HUES6 (cell line): Measurements from ENCODE around the gene LARP4B.

Experiments
- H3K27ac ChIP-seq: 2 replicates; pipeline ENCODE4 v1.7.0; 2013; ENCODE audit warnings: low read depth, mild to moderate bottlenecking, low read length, inconsistent platforms
- H3K27me3 ChIP-seq: 2 replicates; pipeline ENCODE4 v1.6.1; 2013; ENCODE audit warnings: low read length; ENCODE audit not compliant: control insufficient read depth, insufficient read depth
- H3K36me3 ChIP-seq: 2 replicates; pipeline ENCODE4 v1.6.1; 2013; ENCODE audit warnings: low read length; ENCODE audit not compliant: control insufficient read depth, insufficient read depth
- H3K4me1 ChIP-seq: 2 replicates; pipeline ENCODE4 v1.6.1; 2013; ENCODE audit warnings: low read length; ENCODE audit not compliant: control insufficient read depth, insufficient read depth
- H3K4me3 ChIP-seq: 2 replicates; pipeline ENCODE4 v1.5.1; 2013; ENCODE audit warnings: low read depth, low read length
- H3K9ac ChIP-seq: one replicate; pipeline ENCODE4 v1.6.1; 2013; ENCODE audit warnings: mild to moderate bottlenecking, low read length
- H3K9me3 ChIP-seq: 2 replicates; pipeline ENCODE4 v1.6.1; 2013; ENCODE audit warnings: low read depth, low read length; ENCODE audit not compliant: control insufficient read depth, insufficient read depth

The LARP4B gene

GRCh38 chr10:867807-868206, 63.7 kb downstream of the LARP4B start:
- H3K9ac ChIP-seq: no peak overlapping the region
- peaks cover 72% of the 10 kb centered on the region for H3K36me3 ChIP-seq
- no peaks in the 10 kb centered on the region for H3K9me3 ChIP-seq
- H3K27me3 ChIP-seq: no peaks in the 10 kb centered on the region
- peaks cover under 1% of the 10 kb centered on the region; the same call in 1 of the 2 replicates for H3K4me1 ChIP-seq
- H3K4me3 ChIP-seq: no peak overlapping the region
- no peak overlapping the region for H3K27ac ChIP-seq

GRCh38 chr10:866577-866941, 64.9 kb downstream of the LARP4B start:
- H3K4me3 ChIP-seq: no peak overlapping the region
- H3K9me3 ChIP-seq: no peaks in the 10 kb centered on the region; the same call in 1 of the 2 replicates
- H3K4me1 ChIP-seq: peaks cover 4% of the 10 kb centered on the region; the same call in 1 of the 2 replicates
- H3K36me3 ChIP-seq: peaks cover 71% of the 10 kb centered on the region
- no peak overlapping the region for H3K27ac ChIP-seq
- H3K9ac ChIP-seq: no peak overlapping the region
- no peaks in the 10 kb centered on the region for H3K27me3 ChIP-seq

GRCh38 chr10:865924-866576, 65.5 kb downstream of the LARP4B start:
- peaks cover 4% of the 10 kb centered on the region; the same call in 1 of the 2 replicates for H3K4me1 ChIP-seq

GRCh38 chr10:865257-865656, 66.2 kb downstream of the LARP4B start:
- H3K27me3 ChIP-seq: no peaks in the 10 kb centered on the region
- no peak overlapping the region for H3K4me3 ChIP-seq
- H3K4me1 ChIP-seq: peaks cover 4% of the 10 kb centered on the region; the same call in 1 of the 2 replicates
- no peak overlapping the region for H3K9ac ChIP-seq
- H3K27ac ChIP-seq: no peak overlapping the region
- H3K36me3 ChIP-seq: peaks cover 71% of the 10 kb centered on the region
- H3K9me3 ChIP-seq: no peaks in the 10 kb centered on the region; the same call in 1 of the 2 replicates

More at GRCh38 chr10:865924-866576, 65.5 kb downstream of the LARP4B start:
- Histone ChIP-seq H3K9ac (no peak overlapping the region), H3K4me3 (no peak overlapping the region), H3K36me3 (peaks cover 71% of the 10 kb centered on the region), H3K27ac (no peak overlapping the region), H3K9me3 (no peaks in the 10 kb centered on the region; the same call in 1 of the 2 replicates), H3K27me3 (no peaks in the 10 kb centered on the region)

- H3K4me1 ChIP-seq: peaks cover 10% of the 10 kb centered on the region; the same call in 1 of the 2 replicates
- no peak overlapping the region for H3K27ac ChIP-seq
- H3K9me3 ChIP-seq: no peaks in the 10 kb centered on the region; the same call in 1 of the 2 replicates
- no peak overlapping the region for H3K4me3 ChIP-seq
- H3K27me3 ChIP-seq: no peaks in the 10 kb centered on the region
- no peak overlapping the region for H3K9ac ChIP-seq
- H3K36me3 ChIP-seq: peaks cover 73% of the 10 kb centered on the region
Measured at GRCh38 chr10:860519-860918, 71.0 kb downstream of the LARP4B start.

GRCh38 chr10:856416-857157, 74.9 kb downstream of the LARP4B start:
- no peak overlapping the region for H3K9ac ChIP-seq
- H3K4me3 ChIP-seq: no peak overlapping the region
- peaks cover 77% of the 10 kb centered on the region for H3K36me3 ChIP-seq
- H3K27ac ChIP-seq: no peak overlapping the region
- H3K9me3 ChIP-seq: peaks cover 7% of the 10 kb centered on the region; the same call in 1 of the 2 replicates
- 0 out of 2 replicates have a peak, but pooled peaks cover 6% of the 10 kb centered on the region for H3K4me1 ChIP-seq
- H3K27me3 ChIP-seq: no peaks in the 10 kb centered on the region

GRCh38 chr10:855671-856070, 75.8 kb downstream of the LARP4B start:
- H3K36me3 ChIP-seq: peaks cover 73% of the 10 kb centered on the region
- H3K9ac ChIP-seq: no peak overlapping the region
- H3K4me1 ChIP-seq: 0 out of 2 replicates have a peak, but pooled peaks cover 6% of the 10 kb centered on the region
- no peak overlapping the region for H3K4me3 ChIP-seq
- H3K27me3 ChIP-seq: no peaks in the 10 kb centered on the region
- H3K27ac ChIP-seq: no peak overlapping the region
- peaks cover 7% of the 10 kb centered on the region; the same call in 1 of the 2 replicates for H3K9me3 ChIP-seq

GRCh38 chr10:855079-855478, 76.4 kb downstream of the LARP4B start:
- H3K9me3 ChIP-seq: peaks cover 11% of the 10 kb centered on the region; the same call in 1 of the 2 replicates
- no peak overlapping the region for H3K4me3 ChIP-seq
- H3K27me3 ChIP-seq: no peaks in the 10 kb centered on the region
- H3K36me3 ChIP-seq: peaks cover 72% of the 10 kb centered on the region
- H3K9ac ChIP-seq: no peak overlapping the region
- 0 out of 2 replicates have a peak, but pooled peaks cover 6% of the 10 kb centered on the region for H3K4me1 ChIP-seq
- H3K27ac ChIP-seq: no peak overlapping the region

- no peak overlapping the region for H3K4me3 ChIP-seq
- 0 out of 2 replicates have a peak, but pooled peaks cover 6% of the 10 kb centered on the region for H3K4me1 ChIP-seq
- H3K9ac ChIP-seq: no peak overlapping the region
- no peaks in the 10 kb centered on the region for H3K27me3 ChIP-seq
- no peak overlapping the region for H3K27ac ChIP-seq
- H3K9me3 ChIP-seq: peaks cover 18% of the 10 kb centered on the region; the same call in 1 of the 2 replicates
- H3K36me3 ChIP-seq: peaks cover 67% of the 10 kb centered on the region
Measured at GRCh38 chr10:853017-853416, 78.5 kb downstream of the LARP4B start.

- no peak overlapping the region for H3K27ac ChIP-seq
Measured at GRCh38 chr10:852386-852785, 79.1 kb downstream of the LARP4B start.

GRCh38 chr10:851901-852300, 79.6 kb downstream of the LARP4B start:
- Histone ChIP-seq H3K36me3 (peaks cover 66% of the 10 kb centered on the region), H3K4me1 (0 out of 2 replicates have a peak, but pooled peaks cover 4% of the 10 kb centered on the region), H3K9me3 (peaks cover 18% of the 10 kb centered on the region; the same call in 1 of the 2 replicates), H3K27ac (no peak overlapping the region), H3K4me3 (no peak overlapping the region), H3K27me3 (no peaks in the 10 kb centered on the region), H3K9ac (no peak overlapping the region)

More at GRCh38 chr10:852386-852785, 79.1 kb downstream of the LARP4B start:
- Histone ChIP-seq H3K27me3 (no peaks in the 10 kb centered on the region), H3K9me3 (peaks cover 18% of the 10 kb centered on the region; the same call in 1 of the 2 replicates), H3K9ac (no peak overlapping the region), H3K36me3 (peaks cover 65% of the 10 kb centered on the region), H3K4me3 (no peak overlapping the region), H3K4me1 (0 out of 2 replicates have a peak, but pooled peaks cover 6% of the 10 kb centered on the region)
